ENCODE measurements around the gene ANKS1A. TPM values are rescaled to one million over a fixed set of nuclear protein-coding genes. Genes with fewer than 3 reads are reported as not detected.

The ANKS1A gene
- polyA plus RNA-seq, 4 donors: 14.5 to 52.5 (median 41.8) TPM

GRCh38 chr6:35035481-35036030 lies 146.5 kb downstream of the ANKS1A start:
- no peak for DNase-seq (ENCODE audit: low read depth in 4 of 4, low spot score in 3 of 4)

- DNase-seq (ENCODE audit: low read depth in 4 of 4, low spot score in 3 of 4): no peak
Observed at GRCh38 chr6:35036059-35036827, 147.2 kb downstream of the ANKS1A start.

GRCh38 chr6:35036828-35037663 lies 148.0 kb downstream of the ANKS1A start:
- DNase-seq (ENCODE audit: low read depth in 4 of 4, low spot score in 3 of 4): no peak

GRCh38 chr6:35037664-35038038 lies 148.6 kb downstream of the ANKS1A start:
- DNase-seq (ENCODE audit: low read depth in 4 of 4, low spot score in 3 of 4): no peak

GRCh38 chr6:35038076-35038475 lies 149.0 kb downstream of the ANKS1A start:
- no peak for DNase-seq (ENCODE audit: low read depth in 4 of 4, low spot score in 3 of 4)

GRCh38 chr6:35040398-35040797 lies 151.3 kb downstream of the ANKS1A start:
- DNase-seq (ENCODE audit: low read depth in 4 of 4, low spot score in 3 of 4): no peak

- no peak for DNase-seq (ENCODE audit: low read depth in 4 of 4, low spot score in 3 of 4)
Observed at GRCh38 chr6:35041086-35041861, 152.2 kb downstream of the ANKS1A start.

GRCh38 chr6:35042031-35042815 lies 153.2 kb downstream of the ANKS1A start:
- no peak for DNase-seq (ENCODE audit: low read depth in 4 of 4, low spot score in 3 of 4)

- no peak for DNase-seq (ENCODE audit: low read depth in 4 of 4, low spot score in 3 of 4)
Observed at GRCh38 chr6:35043381-35044130, 154.5 kb downstream of the ANKS1A start.

- DNase-seq (ENCODE audit: low read depth in 4 of 4, low spot score in 3 of 4): no peak
Observed at GRCh38 chr6:35044145-35044745, 155.2 kb downstream of the ANKS1A start.

- DNase-seq (ENCODE audit: low read depth in 4 of 4, low spot score in 3 of 4): no peak
Observed at GRCh38 chr6:35044761-35045421, 155.8 kb downstream of the ANKS1A start.

GRCh38 chr6:35046103-35046502 lies 157.0 kb downstream of the ANKS1A start:
- no peak for DNase-seq (ENCODE audit: low read depth in 4 of 4, low spot score in 3 of 4)

GRCh38 chr6:35046862-35047261 lies 157.8 kb downstream of the ANKS1A start:
- DNase-seq (ENCODE audit: low read depth in 4 of 4, low spot score in 3 of 4): no peak

- no peak for DNase-seq (ENCODE audit: low read depth in 4 of 4, low spot score in 3 of 4)
Observed at GRCh38 chr6:35047265-35048011, 158.4 kb downstream of the ANKS1A start.

GRCh38 chr6:35048031-35048613 lies 159.1 kb downstream of the ANKS1A start:
- no peak for DNase-seq (ENCODE audit: low read depth in 4 of 4, low spot score in 3 of 4)

- DNase-seq (ENCODE audit: low read depth in 4 of 4, low spot score in 3 of 4): no peak
Observed at GRCh38 chr6:35048631-35049083, 159.6 kb downstream of the ANKS1A start.

GRCh38 chr6:35049156-35049735 lies 160.2 kb downstream of the ANKS1A start:
- no peak for DNase-seq (ENCODE audit: low read depth in 4 of 4, low spot score in 3 of 4)

Measured in left renal pelvis (tissue), 4 donors.